Activated CD8-positive, alpha-beta T cell treated with anti-CD3 and anti-CD28 coated beads for 36 hours (primary cell): ENCODE results near the gene MYO6. TPM values are rescaled to one million over a fixed set of nuclear protein-coding genes. Genes with fewer than 3 reads are reported as not detected.

ENCODE experiments used
- ATAC-seq: fragments of 200-7000 bp; cut with Tn5 transposase; one replicate; pipeline ENCODE4 v1.10.0; 2021; ENCODE audit warnings: mild to moderate bottlenecking, moderate library complexity
- CTCF ChIA-PET: fragments of 350-600 bp; sonication (Branson Sonifier 250); formaldehyde crosslinking; loops from one replicate; lab custom pipeline; 2021; ENCODE audit warnings: antibody characterized with exemption; lab: Charles Lee
- POLR2A ChIA-PET: fragments of 350-600 bp; sonication (Branson Sonifier 250); formaldehyde crosslinking; loops from one replicate; lab custom pipeline; 2021; ENCODE audit warnings: antibody characterized with exemption; lab: Charles Lee
- DNase-seq: peaks from one replicate; pipeline ENCODE4 v3.0.0-alpha.2; 2020
- H3K27ac Mint-ChIP-seq: one replicate; pipeline ENCODE4 v1.8.0; 2021; ENCODE audit warnings: mild to moderate bottlenecking, mixed read lengths
- H3K27me3 Mint-ChIP-seq: one replicate; pipeline ENCODE4 v1.8.0; 2021; ENCODE audit warnings: mixed read lengths
- H3K36me3 Mint-ChIP-seq: one replicate; pipeline ENCODE4 v1.8.0; 2021; ENCODE audit warnings: low read depth, mixed read lengths
- H3K4me1 Mint-ChIP-seq: one replicate; pipeline ENCODE4 v1.8.0; 2021; ENCODE audit warnings: low read depth, mixed read lengths
- H3K4me3 Mint-ChIP-seq: one replicate; pipeline ENCODE4 v1.8.0; 2021; ENCODE audit warnings: mild to moderate bottlenecking, moderate library complexity, mixed read lengths
- H3K9me3 Mint-ChIP-seq: one replicate; pipeline ENCODE4 v1.8.0; 2021; ENCODE audit warnings: mixed read lengths
- intact Hi-C: fragments of 100-400 bp; cut with micrococcal nuclease; formaldehyde crosslinking; loops from one replicate; pipeline ENCODE4 v1.10.0; 2022
- total RNA-seq, 2 experiments: library from RNA; stranded (reverse); gene quantifications; one replicate each; pipeline ENCODE4 v1.2.3, GENCODE V29; 2021
- TF ChIP-seq, protein P1 (sequence below): fragments of 200-600 bp; IDR thresholded peaks from one replicate; pipeline ENCODE4 v1.8.0; 2022; ENCODE audit warnings: antibody characterized with exemption, mild to moderate bottlenecking

The MYO6 gene
- total RNA-seq, 2 experiments from 2014 or later: 1.4 TPM

DNA sequence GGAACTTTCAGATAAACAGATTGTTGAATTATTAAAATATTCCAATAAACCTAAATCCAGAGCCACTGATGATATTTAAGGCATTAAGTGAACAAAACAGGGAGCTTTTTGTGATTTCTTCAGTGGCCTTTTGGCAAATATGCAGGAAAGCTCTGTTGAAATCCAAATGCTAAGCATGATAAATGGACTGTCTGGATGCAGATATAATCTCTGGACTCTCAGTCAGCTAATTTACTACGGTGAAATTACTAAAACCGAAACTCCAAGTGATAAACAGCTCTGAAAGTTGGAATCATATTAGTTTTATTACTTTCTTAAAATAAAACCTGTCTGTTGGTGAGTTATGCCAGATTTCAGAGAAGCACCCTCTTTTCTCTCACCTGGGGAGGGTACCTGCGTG is 203.1 kb downstream of the MYO6 start:
- ATAC-seq (no peak), DNase-seq (no peak)
- Mint-ChIP-seq H3K36me3 (no peaks in the 10 kb centered on the region), H3K9me3 (no peaks in the 10 kb centered on the region), H3K27me3 (peaks cover 1% of the 10 kb centered on the region), H3K4me1 (no peaks in the 10 kb centered on the region), H3K27ac (no peak overlapping the region), H3K4me3 (no peak overlapping the region)
- ChIA-PET CTCF (no interaction called here), POLR2A (no interaction called here)
- TF ChIP-seq, protein P1, sequence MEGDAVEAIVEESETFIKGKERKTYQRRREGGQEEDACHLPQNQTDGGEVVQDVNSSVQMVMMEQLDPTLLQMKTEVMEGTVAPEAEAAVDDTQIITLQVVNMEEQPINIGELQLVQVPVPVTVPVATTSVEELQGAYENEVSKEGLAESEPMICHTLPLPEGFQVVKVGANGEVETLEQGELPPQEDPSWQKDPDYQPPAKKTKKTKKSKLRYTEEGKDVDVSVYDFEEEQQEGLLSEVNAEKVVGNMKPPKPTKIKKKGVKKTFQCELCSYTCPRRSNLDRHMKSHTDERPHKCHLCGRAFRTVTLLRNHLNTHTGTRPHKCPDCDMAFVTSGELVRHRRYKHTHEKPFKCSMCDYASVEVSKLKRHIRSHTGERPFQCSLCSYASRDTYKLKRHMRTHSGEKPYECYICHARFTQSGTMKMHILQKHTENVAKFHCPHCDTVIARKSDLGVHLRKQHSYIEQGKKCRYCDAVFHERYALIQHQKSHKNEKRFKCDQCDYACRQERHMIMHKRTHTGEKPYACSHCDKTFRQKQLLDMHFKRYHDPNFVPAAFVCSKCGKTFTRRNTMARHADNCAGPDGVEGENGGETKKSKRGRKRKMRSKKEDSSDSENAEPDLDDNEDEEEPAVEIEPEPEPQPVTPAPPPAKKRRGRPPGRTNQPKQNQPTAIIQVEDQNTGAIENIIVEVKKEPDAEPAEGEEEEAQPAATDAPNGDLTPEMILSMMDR: no peak
- intact Hi-C loops: no loop called here

GRCh38 chr6:75963569-75963968 is 214.5 kb downstream of the MYO6 start:
- POLR2A ChIA-PET: no interaction called here
- Mint-ChIP-seq H3K4me1 (no peaks in the 10 kb centered on the region), H3K27me3 (no peaks in the 10 kb centered on the region), H3K36me3 (no peaks in the 10 kb centered on the region), H3K27ac (no peak overlapping the region), H3K9me3 (no peaks in the 10 kb centered on the region), H3K4me3 (no peak overlapping the region)
- intact Hi-C loops: no loop called here
- CTCF ChIA-PET: no interaction called here
- TF ChIP-seq, protein P1: no peak
- ATAC-seq (no peak), DNase-seq (no peak)

- Mint-ChIP-seq H3K4me1 (no peaks in the 10 kb centered on the region), H3K27ac (no peak overlapping the region), H3K27me3 (no peaks in the 10 kb centered on the region), H3K9me3 (no peaks in the 10 kb centered on the region), H3K36me3 (no peaks in the 10 kb centered on the region), H3K4me3 (no peak overlapping the region)
- ChIA-PET POLR2A (no interaction called here), CTCF (no interaction called here)
- no peak for ATAC-seq
- TF ChIP-seq, protein P1: no peak
- intact Hi-C loops: no loop called here
- no peak for DNase-seq
Observed at GRCh38 chr6:75968143-75968542, 219.1 kb downstream of the MYO6 start.

Other genes starting within 250 kb of the MYO6 start
- 10 to 100 TPM; 70.2 to 72.0 TPM for gene SENP6, start 147.4 kb upstream of the MYO6 start, total RNA-seq